Dedifferentiated amniotic fluid mesenchymal stem cell (primary cell): ENCODE results near the gene OR6F1.
"Not testable (repeated sequence)": the region's sequence is repeated elsewhere in the genome, so short reads cannot be mapped to it uniquely, and the experiment has no call there.

ENCODE experiments used
- DNase-seq: peaks from one replicate; pipeline ENCODE4 v3.0.0-alpha.2; 2016; ENCODE audit errors: extremely low spot score

Gene OR6F1

GRCh38 chr1:247716546-247716945 is at the start of gene OR6F1:
TSS of gene OR6F1 (minus strand) at chr1:247716646. CDS start at chr1:247712755, 3,891 bp downstream.
- no peak for DNase-seq

- DNase-seq: no peak
These were observed 44.0 kb upstream of the OR6F1 start, which contains the start of gene OR1C1 for GRCh38 chr1:247760456-247760855. TSS of gene OR1C1 (minus strand) at chr1:247760556. CDS start at chr1:247758406, 2,150 bp downstream.

- DNase-seq: not testable (repeated sequence)
These were observed 37.9 kb upstream of the OR6F1 start for GRCh38 chr1:247754311-247754710.

GRCh38 chr1:247749870-247750269 is 33.4 kb upstream of the OR6F1 start:
- no peak for DNase-seq

GRCh38 chr1:247748041-247748440 is 31.6 kb upstream of the OR6F1 start, which contains the start of gene OR14A2:
TSS of gene OR14A2 (minus strand) at chr1:247748141.
- DNase-seq: no peak

- no peak for DNase-seq
These were observed 31.2 kb upstream of the OR6F1 start for GRCh38 chr1:247747616-247748015.

GRCh38 chr1:247746391-247746935 is 30.0 kb upstream of the OR6F1 start:
- DNase-seq: no peak

GRCh38 chr1:247742215-247742760 is 25.8 kb upstream of the OR6F1 start:
- not testable (repeated sequence) for DNase-seq

- no peak for DNase-seq
These were observed 25.3 kb upstream of the OR6F1 start for GRCh38 chr1:247741756-247742155.

GRCh38 chr1:247740721-247741120 is 24.3 kb upstream of the OR6F1 start:
- no peak for DNase-seq

GRCh38 chr1:247738315-247738714 is 21.9 kb upstream of the OR6F1 start, which contains the start of gene OR14K1:
TSS of gene OR14K1 (plus strand) at chr1:247738615. CDS start at chr1:247738615, 0 bp downstream.
- DNase-seq: no peak

- no peak for DNase-seq
These were observed 4.8 kb upstream of the OR6F1 start for GRCh38 chr1:247721222-247721621.

- DNase-seq: no peak
These were observed 2.7 kb downstream of the OR6F1 start for GRCh38 chr1:247713753-247714152.

GRCh38 chr1:247710681-247711080 is 5.8 kb downstream of the OR6F1 start:
- not testable (repeated sequence) for DNase-seq

- no peak for DNase-seq
These were observed 15.1 kb downstream of the OR6F1 start for GRCh38 chr1:247701338-247701737.

- DNase-seq: no peak
These were observed 35.1 kb downstream of the OR6F1 start for GRCh38 chr1:247681288-247681897.

- DNase-seq: no peak
These were observed 36.3 kb downstream of the OR6F1 start for GRCh38 chr1:247680171-247680570.

- DNase-seq: no peak
These were observed 36.8 kb downstream of the OR6F1 start, which contains the start of gene OR13G1 for GRCh38 chr1:247679639-247680038. TSS of gene OR13G1 (minus strand) at chr1:247679739. CDS start at chr1:247673041, 6,698 bp downstream.

GRCh38 chr1:247669225-247669624 is 47.2 kb downstream of the OR6F1 start:
- no peak for DNase-seq
